ENCODE data around the gene PSMB1.

Gene PSMB1

DNA sequence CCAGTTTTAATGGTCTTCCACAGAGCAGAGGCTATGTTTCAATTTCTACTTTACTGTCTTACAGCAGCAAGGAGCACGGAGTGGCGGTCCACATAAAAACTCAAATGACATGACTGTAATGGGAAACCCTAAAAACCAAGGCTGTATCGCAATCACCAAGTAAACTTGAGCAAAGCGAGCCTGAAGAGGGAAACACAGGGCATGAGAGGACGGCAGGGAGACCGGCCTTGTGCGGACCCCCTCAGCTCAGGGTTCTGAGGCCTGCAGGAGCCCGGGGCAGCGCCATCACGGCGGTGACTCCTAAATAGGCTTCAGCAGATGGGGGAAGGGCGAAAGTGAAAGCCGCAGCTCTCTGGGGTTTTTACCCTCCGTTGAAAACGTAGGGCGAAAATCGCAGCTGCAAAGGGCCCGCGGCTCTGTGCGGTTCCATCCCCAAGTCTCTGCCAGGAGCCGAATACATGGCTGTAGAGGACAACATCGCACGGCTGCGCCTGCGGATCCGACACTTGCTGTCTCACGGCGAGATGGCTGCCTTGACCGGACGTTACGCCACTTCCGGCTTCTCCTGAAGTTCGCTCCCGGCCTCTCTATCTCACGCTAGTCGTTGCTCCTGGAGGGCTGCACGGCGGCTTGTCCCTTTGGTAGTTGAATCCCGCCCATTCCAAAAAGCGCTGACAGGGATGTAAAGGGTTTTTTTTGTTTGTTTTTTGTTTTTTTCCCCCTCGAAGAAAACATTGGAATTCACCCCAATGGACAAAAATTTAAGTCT is at the start of gene PSMB1:
PSMB1 (minus strand) TSS at position 543 of the 769 bp plus-strand sequence; CDS start at position 478, 65 bp downstream.
- peak; percentile 98 for DNase-seq

DNA sequence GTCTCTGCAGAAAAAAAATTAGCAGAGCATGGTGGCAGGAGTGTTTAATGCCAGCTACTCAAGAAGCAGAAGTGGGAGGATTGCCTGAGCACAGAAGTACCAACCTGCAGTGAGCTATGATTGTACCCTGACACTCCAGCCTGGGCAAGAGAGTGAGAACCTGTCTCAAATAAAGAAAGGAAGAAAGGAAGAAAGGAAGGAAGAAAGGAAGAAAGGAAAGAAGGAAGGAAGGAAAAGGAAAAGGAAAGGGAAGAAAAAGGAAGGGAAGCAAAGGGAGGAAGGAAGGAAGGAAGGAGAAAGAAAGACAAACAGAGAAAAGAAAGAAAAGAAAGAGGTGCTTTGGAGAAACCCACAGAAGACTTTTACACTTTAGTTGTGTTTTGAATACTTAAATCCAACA is 44.2 kb upstream of the PSMB1 start:
- DNase-seq, result no peak

DNA sequence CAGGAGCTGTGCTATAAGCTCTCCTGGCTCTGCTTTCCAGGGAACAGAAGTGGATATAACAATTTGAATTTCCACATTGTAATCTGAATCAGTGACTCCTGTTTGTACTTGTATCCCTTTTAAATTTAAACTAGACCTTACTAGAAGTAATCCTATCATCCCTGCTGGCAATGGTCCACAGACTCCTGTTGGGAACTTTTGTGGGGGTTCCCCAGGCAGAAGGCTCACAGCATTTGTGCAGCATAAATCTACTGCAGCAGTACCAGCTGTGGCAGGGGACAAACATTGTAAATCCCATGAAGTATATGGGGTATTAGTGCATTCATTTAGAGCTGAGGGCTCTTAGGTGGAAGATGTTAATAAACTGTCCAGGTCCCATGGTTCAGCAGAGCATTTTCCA is 43.3 kb upstream of the PSMB1 start:
- no peak for DNase-seq

DNA sequence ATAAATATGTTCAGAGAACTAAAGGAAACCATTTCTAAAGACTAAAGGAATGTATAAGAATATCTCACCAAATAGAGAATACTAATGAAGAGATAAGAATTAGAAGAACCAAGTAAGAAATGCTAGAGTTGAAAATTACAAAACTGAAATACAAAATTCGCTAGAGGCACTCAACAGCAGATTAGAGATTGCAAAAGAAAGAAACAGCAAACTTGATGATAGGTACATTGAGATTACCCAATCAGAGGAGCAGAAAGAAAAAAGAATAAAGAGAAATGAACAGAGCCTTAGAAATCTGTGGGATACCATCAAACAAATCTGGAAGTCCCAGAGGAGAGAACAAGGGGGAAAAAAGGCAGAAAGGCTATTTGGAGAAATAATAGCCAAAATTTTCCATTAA is 37.6 kb upstream of the PSMB1 start:
- DNase-seq, result no peak

DNA sequence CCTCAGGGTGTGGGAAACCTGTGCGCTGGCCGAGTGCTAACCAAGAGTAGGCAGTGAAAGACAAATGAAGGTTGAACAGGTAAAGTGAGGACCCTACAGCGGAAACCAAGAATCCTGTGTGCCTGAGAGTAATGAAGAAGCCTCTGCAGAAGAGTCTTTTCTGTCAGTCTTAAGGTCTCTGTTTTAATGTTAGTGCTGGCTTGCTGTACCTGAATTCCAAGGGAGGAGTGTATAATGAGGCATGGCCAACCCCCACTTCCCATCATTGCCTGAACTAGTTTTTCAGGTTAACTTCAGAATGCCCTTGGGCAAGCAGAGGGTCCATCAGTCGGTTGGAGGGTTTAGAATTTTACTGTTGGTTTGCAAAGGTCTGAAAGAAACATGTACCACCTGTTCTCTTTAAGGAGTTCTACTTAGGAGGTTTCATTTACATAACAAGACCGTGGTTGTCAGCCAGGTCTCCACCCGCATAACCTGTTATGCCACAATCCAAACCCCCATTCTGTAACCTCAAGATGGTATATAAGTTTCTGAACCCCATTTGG is 31.9 kb upstream of the PSMB1 start:
- DNase-seq, result no peak

DNA sequence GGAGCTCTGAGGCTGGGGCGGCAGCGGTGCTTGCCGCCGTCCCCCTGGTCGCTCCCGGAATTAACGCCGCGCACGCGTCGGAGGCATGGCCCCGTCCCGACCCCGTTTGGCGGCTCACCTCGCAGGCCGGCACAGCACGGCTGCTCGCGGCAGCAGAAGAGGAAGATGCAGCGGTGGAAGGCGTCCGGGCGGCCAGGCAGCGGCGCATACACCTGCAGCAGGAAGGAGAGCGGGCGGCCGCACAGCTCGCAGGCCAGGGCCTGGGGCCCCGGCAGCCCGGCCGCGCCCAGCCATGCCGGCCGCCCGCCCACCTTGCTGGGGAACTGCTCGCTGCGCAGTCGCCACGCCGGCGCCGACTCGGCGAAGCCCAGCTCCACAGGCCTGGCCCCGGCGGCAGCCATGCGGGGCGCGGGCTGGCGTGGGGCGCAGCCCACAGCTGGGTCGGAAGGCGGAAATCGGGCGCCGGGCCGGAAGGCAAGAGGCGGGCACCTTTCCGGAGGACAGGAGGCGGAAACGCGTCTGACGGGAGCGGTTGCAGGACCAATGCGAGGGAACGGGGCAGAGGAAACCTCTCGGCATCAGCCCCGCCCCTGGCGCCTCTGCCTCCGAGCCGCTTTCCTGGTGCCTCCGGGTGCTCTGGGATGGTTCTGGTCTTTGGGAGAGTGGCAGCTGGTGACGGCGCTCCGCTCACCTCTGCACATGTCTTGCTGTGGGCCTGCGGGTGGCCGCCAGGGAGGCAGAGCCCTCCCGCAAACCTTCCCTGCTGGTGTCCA is 31.3 kb upstream of the PSMB1 start, which contains the start of gene PDCD2:
PDCD2 (minus strand) TSS at position 457 of the 773 bp plus-strand sequence; CDS start at position 401, 56 bp downstream.
- peak; percentile 97 for DNase-seq

DNA sequence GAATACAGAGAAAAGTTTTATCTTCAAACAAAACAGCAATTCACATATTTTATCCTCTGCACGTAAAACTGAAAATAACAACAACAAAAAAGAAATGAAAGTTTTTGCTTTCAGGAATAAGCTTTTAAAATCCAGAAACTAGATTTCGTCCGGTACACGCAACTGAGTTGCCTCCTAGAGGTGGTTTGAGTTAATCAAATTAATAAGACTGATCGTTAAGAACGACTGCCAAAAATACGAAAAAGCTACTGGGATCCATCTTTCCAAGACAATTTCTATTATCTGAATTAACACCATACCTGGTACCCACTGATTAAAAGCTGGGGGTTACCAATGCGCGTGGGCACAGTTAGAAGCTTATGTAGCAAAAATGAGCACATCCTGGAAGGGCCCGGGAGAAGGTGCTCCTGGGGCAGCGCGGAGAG is 30.7 kb upstream of the PSMB1 start:
- DNase-seq, result no peak

DNA sequence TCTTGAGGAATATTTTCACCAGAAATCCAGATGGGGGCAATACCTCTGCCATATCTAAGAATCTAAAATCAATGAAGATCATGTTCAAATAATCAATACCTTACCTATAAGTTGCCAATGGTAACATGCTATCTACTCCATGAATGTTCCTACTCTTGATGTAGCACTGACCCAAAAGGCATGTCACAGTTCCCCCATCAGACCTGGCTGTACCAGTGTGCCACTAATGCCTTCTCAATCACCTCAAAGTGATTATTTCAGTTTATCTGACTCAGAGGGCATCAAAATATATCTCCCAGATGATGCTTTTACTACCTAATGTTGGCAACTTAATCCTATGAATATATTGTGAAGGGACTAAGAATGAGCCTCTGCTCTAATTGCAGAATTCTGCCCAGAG is 25.8 kb upstream of the PSMB1 start:
- DNase-seq, result no peak

DNA sequence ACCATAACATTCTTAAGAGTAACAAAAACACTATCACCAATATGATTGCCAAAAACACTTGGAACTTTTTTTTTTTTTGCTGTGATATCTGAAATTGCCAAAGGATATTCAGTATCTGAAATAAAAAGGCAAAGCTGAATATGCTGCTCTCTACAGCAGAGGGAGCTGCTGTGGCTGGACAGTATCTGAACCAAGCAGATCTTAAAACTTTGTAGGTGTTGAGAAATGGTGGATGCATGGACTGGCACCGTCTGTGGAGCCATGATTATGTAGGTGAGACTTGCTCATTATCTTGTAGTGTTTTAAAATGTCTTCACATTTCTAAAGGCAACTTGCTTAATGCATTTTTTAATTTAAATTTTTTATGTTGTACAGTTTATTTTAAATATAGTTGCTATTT is 22.1 kb upstream of the PSMB1 start:
- DNase-seq, result peak; percentile 5

DNA sequence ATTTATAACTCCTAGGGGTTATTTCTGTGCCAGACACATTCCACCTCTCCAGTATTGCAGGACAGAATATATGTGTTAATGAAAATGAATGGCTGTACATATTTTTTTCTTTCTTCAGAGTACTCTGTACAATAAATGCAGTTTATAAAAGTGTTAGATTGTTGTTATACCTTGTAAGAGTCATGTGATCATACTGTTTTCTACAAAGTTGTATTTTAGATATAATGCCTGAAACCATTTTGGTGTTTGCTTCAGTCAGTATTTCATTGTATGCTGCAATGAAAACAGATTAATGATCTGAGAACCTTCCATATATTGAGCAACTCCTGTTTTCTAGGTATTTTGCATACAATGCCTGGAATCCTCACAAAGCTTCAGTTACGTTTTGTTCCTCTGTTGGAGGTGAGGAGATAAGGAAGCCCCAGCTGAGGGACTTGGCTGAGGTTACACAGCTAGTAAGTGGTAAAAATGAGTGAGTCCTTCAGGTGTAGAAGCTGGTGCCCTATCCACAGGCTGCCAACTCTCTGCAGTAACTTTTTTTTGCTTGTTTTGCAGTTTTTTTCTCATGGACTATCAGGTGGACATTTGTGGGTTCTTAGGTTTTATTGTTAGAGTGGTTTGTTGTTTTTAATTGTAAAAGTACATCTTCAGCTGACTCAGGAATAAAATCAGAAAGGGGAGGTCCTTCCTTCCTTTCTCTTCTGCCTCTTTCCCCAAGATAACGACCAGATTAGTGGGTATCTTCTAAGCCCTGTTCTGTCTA is 19.8 kb upstream of the PSMB1 start:
- no peak for DNase-seq

DNA sequence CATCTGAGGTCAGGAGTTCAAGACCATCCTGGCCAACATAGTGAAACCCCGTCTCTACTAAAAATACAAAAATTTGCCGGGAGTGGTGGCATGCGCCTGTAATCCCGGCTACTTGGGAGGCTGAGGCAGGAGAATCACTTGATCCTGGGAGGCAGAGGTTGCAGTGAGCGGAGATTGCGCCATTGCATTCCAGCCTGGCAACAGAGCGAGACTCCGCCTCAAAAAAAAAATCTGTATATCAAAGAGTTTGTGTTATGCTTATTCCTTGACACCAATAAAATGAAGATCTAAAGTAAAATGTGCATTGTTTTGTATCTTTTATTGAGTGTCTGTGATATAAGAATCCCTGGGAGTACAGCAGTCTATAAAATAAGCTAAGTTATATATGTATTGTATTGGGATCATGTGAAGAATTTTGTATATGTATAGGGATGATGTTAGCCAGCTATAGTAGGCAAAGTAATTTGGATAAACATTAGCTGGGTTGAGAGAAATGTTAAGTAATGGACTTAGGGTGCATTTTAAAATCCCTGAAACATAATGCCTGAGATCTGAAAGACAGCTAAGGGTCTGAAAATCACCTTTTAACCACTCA is 11.9 kb upstream of the PSMB1 start:
- DNase-seq, result no peak

DNA sequence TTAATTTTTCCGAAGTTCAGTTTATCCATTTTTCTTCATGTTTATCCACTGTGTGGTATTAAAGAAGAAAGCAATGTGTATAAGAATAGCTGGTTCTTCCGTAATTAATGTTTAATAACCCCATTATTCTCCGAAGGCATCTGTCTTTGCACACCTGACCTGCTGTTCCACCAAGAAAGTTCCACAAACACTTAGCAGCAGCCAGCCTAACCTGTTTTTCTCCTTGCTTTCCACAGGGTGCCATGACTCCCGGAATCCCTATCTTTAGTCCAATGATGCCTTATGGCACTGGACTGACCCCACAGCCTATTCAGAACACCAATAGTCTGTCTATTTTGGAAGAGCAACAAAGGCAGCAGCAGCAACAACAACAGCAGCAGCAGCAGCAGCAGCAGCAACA is 8.4 kb upstream of the PSMB1 start:
- DNase-seq, result no peak

DNA sequence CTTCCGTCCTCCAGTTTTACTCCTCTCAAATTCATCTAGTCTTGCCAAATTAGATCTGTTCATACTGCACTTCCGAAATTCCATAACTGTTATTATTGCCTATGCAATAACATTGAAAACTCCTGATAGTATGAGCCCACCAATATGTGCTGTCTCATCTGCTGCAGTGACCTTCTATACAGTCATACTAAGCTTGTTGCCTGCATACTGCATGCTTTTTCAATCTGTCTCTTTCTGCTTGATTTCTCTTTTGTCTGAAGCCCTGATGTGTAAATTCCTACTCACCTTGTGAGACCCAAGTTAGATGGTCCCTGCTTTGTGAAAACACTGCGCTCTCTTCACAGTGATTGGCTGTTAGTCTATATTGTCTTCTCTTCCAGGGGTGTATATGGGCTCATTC is 2.2 kb upstream of the PSMB1 start:
- peak; percentile 20 for DNase-seq

DNA sequence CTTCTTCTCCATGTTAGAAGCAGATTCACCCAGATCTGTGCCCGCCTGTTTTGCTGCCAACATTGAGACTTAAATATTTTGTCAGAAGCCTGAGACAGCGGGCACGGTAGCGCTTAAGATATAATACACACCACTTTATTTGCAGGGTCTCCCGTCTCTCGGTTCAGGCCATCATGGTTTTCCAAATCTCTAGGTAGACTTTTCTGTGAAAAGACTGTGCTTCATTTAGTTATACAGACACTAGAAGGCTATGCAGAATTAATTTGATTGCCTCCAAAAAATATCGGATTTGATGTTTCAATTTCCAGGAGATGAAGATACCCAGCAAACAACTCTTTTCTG is 1.7 kb upstream of the PSMB1 start:
- no peak for DNase-seq

DNA sequence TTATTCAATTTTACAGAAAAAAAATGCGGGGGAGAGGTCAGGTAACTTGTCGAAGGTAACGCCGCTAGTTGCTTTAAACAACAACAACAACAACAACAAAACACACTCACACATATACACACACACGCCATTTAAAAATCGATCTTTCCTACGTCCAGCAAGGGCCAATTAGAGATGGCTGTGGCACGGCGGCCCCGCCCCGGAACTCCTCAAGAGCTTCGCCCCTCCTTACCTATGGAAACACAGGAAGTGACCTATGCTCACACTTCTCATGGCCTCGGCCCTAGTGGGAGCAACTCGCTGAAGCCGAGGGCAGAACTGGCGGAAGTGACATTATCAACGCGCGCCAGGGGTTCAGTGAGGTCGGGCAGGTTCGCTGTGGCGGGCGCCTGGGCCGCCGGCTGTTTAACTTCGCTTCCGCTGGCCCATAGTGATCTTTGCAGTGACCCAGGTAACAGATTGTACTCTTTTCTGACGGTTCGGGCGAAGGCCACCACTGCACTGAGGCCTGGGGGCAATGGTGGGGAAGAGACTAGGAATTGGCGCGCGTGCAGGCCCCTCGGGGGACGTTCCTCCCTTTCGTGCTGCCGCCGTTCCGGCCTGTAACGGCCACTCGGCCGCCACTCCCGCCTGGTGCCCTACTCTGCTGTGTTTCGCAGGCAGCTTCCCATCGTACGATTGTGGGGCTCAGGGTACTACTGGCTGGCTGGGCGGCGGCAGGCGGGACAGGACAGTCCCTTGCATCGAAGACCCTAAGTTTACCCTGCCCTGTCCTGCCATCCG is 1.1 kb upstream of the PSMB1 start, which contains the start of gene TBP:
TBP (plus strand) TSS at position 357 of the 783 bp plus-strand sequence. CDS start 2,661 bp downstream, outside the sequence.
- DNase-seq, result peak; percentile 100

DNA sequence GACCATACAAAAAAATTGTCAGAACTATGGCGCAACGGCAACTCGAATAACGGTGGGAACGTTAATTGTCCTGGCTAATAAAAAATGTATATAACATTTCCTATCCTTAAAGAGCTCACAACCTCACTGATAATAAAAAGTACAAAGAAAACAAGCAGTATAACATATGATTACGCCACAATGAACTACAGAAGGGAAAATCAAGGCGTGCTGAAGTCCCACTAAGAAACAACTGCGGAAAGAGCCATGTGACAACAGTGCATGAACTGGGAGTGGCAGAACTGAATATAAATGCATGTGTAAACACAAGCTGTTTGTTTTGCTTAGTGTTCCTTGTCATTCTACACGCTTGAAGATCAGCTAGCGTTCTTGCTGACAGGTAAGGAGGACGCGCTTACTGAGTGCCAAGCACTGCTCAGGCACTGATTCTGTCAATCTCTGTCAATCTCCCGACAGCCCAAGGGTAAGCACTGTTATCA is 466 bp upstream of the PSMB1 start:
- DNase-seq, result peak; percentile 84

DNA sequence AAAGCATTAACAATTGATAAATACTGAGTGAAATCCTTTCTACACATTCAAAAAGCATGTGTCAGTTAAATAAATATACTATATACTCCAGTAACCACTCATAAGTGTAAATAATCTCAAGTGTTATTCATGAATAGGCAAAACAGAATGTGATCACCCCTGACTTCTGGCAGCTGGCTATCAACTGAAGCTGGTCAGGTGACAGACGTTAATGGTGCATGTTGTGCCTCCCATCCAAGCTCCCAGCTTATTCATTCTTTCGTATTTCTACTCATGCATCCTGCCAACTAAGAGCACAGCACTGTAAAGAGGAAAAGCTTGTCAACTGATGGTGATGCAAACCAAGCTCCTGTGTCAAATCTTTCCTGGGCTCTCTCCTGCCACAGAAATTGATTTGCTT is 7.7 kb downstream of the PSMB1 start:
- DNase-seq, result peak; percentile 11

DNA sequence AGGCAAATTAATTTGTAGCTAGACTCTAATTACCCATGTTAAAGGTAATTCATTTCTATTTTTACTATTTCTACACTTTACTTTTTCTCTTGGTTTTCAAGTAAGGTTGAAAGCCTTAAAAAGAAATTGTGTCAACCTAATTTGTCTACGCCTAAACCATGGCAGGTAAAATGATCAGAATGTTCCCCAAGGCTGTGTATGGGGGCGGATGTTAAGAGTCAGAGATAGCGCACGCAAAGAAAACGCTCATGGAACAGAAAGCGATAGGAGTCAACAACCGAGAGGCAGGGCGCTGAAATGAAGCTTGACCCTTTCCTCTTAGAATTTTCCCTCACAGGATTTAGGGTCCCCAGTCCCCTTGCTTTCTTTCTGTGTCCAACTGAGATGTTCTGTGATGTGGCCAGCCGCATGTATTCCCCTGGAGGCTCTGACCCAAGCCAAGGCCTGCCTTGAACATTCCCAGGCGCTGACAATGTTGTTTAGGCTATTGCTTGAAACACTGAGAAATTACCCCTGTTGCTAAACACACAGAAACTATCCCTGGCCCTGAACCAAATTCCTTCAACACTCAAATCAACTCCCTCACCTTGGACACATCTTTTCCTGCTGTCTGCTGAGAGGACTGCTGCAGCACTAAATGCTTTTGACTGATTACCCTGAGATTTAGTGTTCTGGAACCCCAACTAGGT is 10.9 kb downstream of the PSMB1 start:
- DNase-seq, result no peak

DNA sequence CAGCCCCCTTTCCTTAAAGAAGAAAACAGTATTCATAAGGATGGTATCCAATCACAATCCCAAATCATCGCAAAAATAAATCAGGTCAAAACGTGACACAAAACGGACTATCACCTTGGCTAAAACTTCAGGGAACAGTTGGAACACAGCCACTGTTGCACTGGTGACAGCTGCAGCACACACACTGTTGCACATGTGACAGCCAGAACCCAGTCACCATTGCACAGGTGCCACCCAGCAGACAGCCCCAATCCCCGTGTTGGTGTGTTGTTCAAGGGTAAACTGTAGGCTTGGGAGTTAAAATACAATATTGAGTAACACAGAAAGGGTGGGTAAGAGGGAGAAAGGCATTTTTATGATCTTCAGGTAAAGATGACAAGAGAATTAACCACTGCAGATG is 15.8 kb downstream of the PSMB1 start:
- no peak for DNase-seq

DNA sequence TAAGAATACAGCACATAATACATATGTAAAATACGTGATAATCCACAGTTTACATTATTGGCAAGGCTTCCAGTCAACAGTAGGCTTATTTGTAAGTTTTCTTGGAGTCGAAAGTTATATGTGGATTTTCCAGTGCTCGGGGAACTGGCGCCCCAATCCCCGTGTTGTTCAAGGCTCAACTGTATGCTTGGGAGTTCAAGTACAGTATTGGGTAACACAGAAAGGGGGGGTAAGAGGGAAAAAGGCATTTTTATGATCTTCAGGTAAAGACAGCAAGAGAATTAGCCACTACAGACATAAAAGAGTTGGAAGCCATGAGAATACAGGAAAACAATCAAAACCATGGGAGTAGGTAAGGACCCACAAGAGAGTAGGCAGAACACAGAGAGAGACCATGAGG is 16.4 kb downstream of the PSMB1 start:
- DNase-seq, result no peak

DNA sequence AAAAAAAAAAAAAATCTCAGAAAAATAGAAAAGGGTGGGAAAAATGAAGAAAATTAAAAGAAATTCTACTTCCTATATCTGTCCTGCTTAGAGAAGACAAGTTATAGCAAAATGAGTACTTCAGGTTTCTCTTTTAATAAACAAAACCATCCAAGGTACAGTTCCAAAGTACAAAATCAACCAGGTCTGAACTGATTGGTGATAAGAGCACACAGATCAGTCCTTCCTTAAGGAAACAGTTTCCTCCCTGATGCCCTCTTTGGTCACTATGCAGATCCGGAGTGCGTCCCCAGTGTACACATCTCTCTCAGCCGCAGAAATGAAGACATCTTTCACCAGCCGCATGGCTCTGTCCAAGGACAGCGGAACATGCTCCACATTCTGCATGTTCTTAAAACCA is 18.1 kb downstream of the PSMB1 start:
- DNase-seq, result no peak

Measured in NCI-H69 (cell line).